Esophagus muscularis mucosa (tissue), 4 donors: ENCODE measurements around the gene SNRNP70. TPM values are rescaled to one million over a fixed set of nuclear protein-coding genes. Genes with fewer than 3 reads are reported as not detected.
A peak's percentile ranks its signal among the peaks of the same experiment; 100 is the strongest.

Experiments used
- DNase-seq: peaks from one replicate; pipeline ENCODE4 v3.0.0-alpha.2; 2017; ENCODE audit errors: extremely low spot score
- H3K27ac ChIP-seq, 4 donors: fragments of 200-600 bp; sonication (generic); replicated peaks in 1 of 4; 1 replicate in 3 of 4; 2 replicates in 1 of 4; pipeline ENCODE4 v1.5.1; 2016 to 2019; ENCODE audit warnings: mild to moderate bottlenecking in 1 of 4
- H3K27me3 ChIP-seq, 4 donors: fragments of 200-600 bp; sonication (generic); one replicate each; pipeline versions ENCODE4 v1.5.1 to v1.6.0; 2016 to 2019
- H3K36me3 ChIP-seq, 4 donors: fragments of 200-600 bp; sonication (generic); one replicate each; pipeline ENCODE4 v1.5.1; 2016 to 2019
- H3K4me1 ChIP-seq, 4 donors: fragments of 200-600 bp; sonication (generic); one replicate each; pipeline ENCODE4 v1.5.1; 2016 to 2019
- H3K4me3 ChIP-seq, 4 donors: fragments of 200-600 bp; sonication (generic); 1 replicate in 2 of 4; 2 replicates in 2 of 4; pipeline ENCODE4 v1.5.1; 2016 to 2019; ENCODE audit warnings: mild to moderate bottlenecking in 4 of 4, moderate library complexity in 1 of 4
- H3K9me3 ChIP-seq, 4 donors: fragments of 200-600 bp; sonication (generic); 1 replicate in 3 of 4; 2 replicates in 1 of 4; pipeline ENCODE4 v1.5.1; 2016 to 2019
- EP300 ChIP-seq: sonication (generic); formaldehyde crosslinking; IDR thresholded peaks from one replicate; pipeline ENCODE4 v1.6.1; 2017; ENCODE audit warnings: antibody characterized with exemption
- POLR2A ChIP-seq: fragments of 450-650 bp; IDR thresholded peaks from one replicate; pipeline ENCODE4 v1.6.1; 2017; ENCODE audit warnings: antibody characterized with exemption, moderate library complexity, mild to moderate bottlenecking, low read depth
- POLR2AphosphoS5 ChIP-seq, 2 donors: sonication (generic); formaldehyde crosslinking; IDR thresholded peaks; one replicate each; pipeline ENCODE4 v1.6.1; 2017; ENCODE audit warnings: antibody characterized with exemption in 2 of 2
- WGBS: methylation state at CpG from one replicate; pipeline ENCODE4 v1.1.5; 2018; 5-methylcytosine and 5-hydroxymethylcytosine counted together
- intact Hi-C: fragments of 100-400 bp; cut with DNase I; formaldehyde crosslinking; loops from one replicate; pipeline ENCODE4 v1.15.1; 2023
- total RNA-seq, 4 donors: library from RNA; depleted of rRNA; stranded (reverse); fragments of >200 nt; gene quantifications; one replicate each; pipeline versions ENCODE4 v1.1.0 to v1.2.1, GENCODE V29; 2016
- TF ChIP-seq, protein P1 (sequence below), 3 experiments: fragments of 200-600 bp in 2 of 3; fragments of 450-650 bp in 1 of 3; sonication (generic) in 2 of 3; IDR thresholded peaks; one replicate each; pipeline ENCODE4 v1.5.1; 2017 to 2019; ENCODE audit warnings: antibody characterized with exemption in 3 of 3, mild to moderate bottlenecking in 2 of 3, moderate library complexity in 1 of 3

Gene SNRNP70
- total RNA-seq, 4 donors from 2014 or later, result 101 to 209 (median 145) TPM

DNA sequence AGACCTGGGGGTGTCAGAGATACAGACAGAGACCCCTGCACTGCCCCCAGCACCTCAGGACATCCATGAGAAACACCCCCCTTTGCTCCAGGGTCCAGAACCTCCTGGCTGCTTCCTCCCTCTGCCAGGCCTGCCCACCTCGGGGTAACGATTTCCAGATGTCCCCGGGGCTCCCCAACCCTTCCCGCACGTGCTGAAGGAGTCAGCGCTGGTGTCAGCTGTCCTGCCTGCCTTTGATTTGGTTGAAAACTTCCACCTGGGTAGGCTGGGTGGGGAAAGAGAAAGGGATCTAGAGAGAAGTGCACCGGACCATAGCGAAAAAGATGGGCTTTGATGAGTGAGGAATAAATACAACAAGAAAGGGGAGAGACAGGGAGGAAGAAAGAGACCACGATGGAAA is 26.2 kb upstream of the SNRNP70 start:
- H3K9me3 ChIP-seq, result no peaks in the 10 kb centered on the region
- DNase-seq, result no peak
- H3K27ac ChIP-seq, result no peak overlapping the region
- intact Hi-C loops, result no loop called here
- no peak for TF ChIP-seq POLR2AphosphoS5 (IDR thresholded peaks at IDR 0.05)
- H3K4me3 ChIP-seq, result no peak overlapping the region
- H3K27me3 ChIP-seq, result peaks cover 0 to 64% (median 9%) of the 10 kb centered on the region in 4 donors
- H3K4me1 ChIP-seq, result peaks cover 16 to 27% (median 25%) of the 10 kb centered on the region in 4 donors
- no peaks in the 10 kb centered on the region for H3K36me3 ChIP-seq
- 50% methylated on average over 9 of the region's 9 CpGs for WGBS

- Histone ChIP-seq H3K4me3 (no peak overlapping the region), H3K9me3 (no peaks in the 10 kb centered on the region), H3K27me3 (peaks cover 0 to 83% (median 25%) of the 10 kb centered on the region in 4 donors), H3K36me3 (no peaks in the 10 kb centered on the region), H3K27ac (no peak overlapping the region), H3K4me1 (peaks cover 24 to 37% (median 33%) of the 10 kb centered on the region in 4 donors)
- TF ChIP-seq POLR2A (no peak), EP300 (no peak), POLR2AphosphoS5 (IDR thresholded peaks at IDR 0.05) (no peak)
- TF ChIP-seq, protein P1, sequence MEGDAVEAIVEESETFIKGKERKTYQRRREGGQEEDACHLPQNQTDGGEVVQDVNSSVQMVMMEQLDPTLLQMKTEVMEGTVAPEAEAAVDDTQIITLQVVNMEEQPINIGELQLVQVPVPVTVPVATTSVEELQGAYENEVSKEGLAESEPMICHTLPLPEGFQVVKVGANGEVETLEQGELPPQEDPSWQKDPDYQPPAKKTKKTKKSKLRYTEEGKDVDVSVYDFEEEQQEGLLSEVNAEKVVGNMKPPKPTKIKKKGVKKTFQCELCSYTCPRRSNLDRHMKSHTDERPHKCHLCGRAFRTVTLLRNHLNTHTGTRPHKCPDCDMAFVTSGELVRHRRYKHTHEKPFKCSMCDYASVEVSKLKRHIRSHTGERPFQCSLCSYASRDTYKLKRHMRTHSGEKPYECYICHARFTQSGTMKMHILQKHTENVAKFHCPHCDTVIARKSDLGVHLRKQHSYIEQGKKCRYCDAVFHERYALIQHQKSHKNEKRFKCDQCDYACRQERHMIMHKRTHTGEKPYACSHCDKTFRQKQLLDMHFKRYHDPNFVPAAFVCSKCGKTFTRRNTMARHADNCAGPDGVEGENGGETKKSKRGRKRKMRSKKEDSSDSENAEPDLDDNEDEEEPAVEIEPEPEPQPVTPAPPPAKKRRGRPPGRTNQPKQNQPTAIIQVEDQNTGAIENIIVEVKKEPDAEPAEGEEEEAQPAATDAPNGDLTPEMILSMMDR (IDR thresholded peaks at IDR 0.05), result no peak
- WGBS, result 90% methylated on average over 2 of the region's 2 CpGs
- no peak for DNase-seq
- intact Hi-C loops, result no loop called here
Measured at GRCh38 chr19:49061000-49061399, 24.3 kb upstream of the SNRNP70 start.

- peaks cover 24 to 32% (median 29%) of the 10 kb centered on the region in 4 donors for H3K4me1 ChIP-seq
- intact Hi-C loops, result no loop called here
- WGBS, result 66% methylated on average over 24 of the region's 25 CpGs
- H3K9me3 ChIP-seq, result no peaks in the 10 kb centered on the region
- no peak overlapping the region for H3K27ac ChIP-seq
- no peak overlapping the region for H3K4me3 ChIP-seq
- DNase-seq, result no peak
- peaks cover 0 to 88% (median 27%) of the 10 kb centered on the region in 4 donors for H3K27me3 ChIP-seq
- no peaks in the 10 kb centered on the region for H3K36me3 ChIP-seq
- no peak for TF ChIP-seq EP300
- no peak for TF ChIP-seq POLR2AphosphoS5 (IDR thresholded peaks at IDR 0.05)
- TF ChIP-seq, protein P1 (IDR thresholded peaks at IDR 0.05), result no peak
- TF ChIP-seq POLR2A, result no peak
Measured at GRCh38 chr19:49061445-49061844, 23.8 kb upstream of the SNRNP70 start.

GRCh38 chr19:49064029-49064629 is 21.1 kb upstream of the SNRNP70 start:
- DNase-seq, result no peak
- TF ChIP-seq POLR2AphosphoS5 (IDR thresholded peaks at IDR 0.05) (no peak), POLR2A (no peak), EP300 (no peak)
- TF ChIP-seq, protein P1 (IDR thresholded peaks at IDR 0.05), result no peak
- no peaks in the 10 kb centered on the region for H3K36me3 ChIP-seq
- 59% methylated on average over 9 of the region's 10 CpGs for WGBS
- no peak overlapping the region for H3K4me3 ChIP-seq
- H3K9me3 ChIP-seq, result no peaks in the 10 kb centered on the region
- no peak overlapping the region for H3K27ac ChIP-seq
- peaks cover 0 to 93% (median 27%) of the 10 kb centered on the region in 4 donors for H3K27me3 ChIP-seq
- H3K4me1 ChIP-seq, result peaks cover 8 to 14% (median 11%) of the 10 kb centered on the region in 4 donors
- intact Hi-C loops, result no loop called here

GRCh38 chr19:49064768-49065611 is 20.3 kb upstream of the SNRNP70 start, which contains the start of gene NTF4:
Gene NTF4 (minus strand): TSS chr19:49064818. CDS start chr19:49061997, 2,821 bp downstream.
- intact Hi-C loops, result no loop called here
- WGBS, result 16% methylated on average over 11 of the region's 53 CpGs

More at GRCh38 chr19:49064768-49065611, 20.3 kb upstream of the SNRNP70 start, which contains the start of gene NTF4:
- no peak for DNase-seq
- Histone ChIP-seq H3K36me3 (no peaks in the 10 kb centered on the region), H3K9me3 (no peaks in the 10 kb centered on the region), H3K27me3 (peaks cover 0 to 99% (median 29%) of the 10 kb centered on the region in 4 donors), H3K4me3 (peak within 1 kb of the TSS; percentile 24 to 41 (median 28)), H3K4me1 (peaks cover 8 to 14% (median 11%) of the 10 kb centered on the region in 4 donors), H3K27ac (no peak within 1 kb of the TSS)
- TF ChIP-seq EP300, result no peak
- TF ChIP-seq POLR2A, result no peak
- TF ChIP-seq POLR2AphosphoS5 (IDR thresholded peaks at IDR 0.05), result no peak
- TF ChIP-seq, protein P1 (IDR thresholded peaks at IDR 0.05), result no peak
